ENCODE results near the gene MAPK8IP3.
"Not testable (repeated sequence)": the region's sequence is repeated elsewhere in the genome, so short reads cannot be mapped to it uniquely, and the experiment has no call there.

MAPK8IP3 gene

GRCh38 chr16:1787322-1788094, 81.5 kb downstream of the MAPK8IP3 start:
- DNase-seq (ENCODE audit: low read depth) = no peak

DNA sequence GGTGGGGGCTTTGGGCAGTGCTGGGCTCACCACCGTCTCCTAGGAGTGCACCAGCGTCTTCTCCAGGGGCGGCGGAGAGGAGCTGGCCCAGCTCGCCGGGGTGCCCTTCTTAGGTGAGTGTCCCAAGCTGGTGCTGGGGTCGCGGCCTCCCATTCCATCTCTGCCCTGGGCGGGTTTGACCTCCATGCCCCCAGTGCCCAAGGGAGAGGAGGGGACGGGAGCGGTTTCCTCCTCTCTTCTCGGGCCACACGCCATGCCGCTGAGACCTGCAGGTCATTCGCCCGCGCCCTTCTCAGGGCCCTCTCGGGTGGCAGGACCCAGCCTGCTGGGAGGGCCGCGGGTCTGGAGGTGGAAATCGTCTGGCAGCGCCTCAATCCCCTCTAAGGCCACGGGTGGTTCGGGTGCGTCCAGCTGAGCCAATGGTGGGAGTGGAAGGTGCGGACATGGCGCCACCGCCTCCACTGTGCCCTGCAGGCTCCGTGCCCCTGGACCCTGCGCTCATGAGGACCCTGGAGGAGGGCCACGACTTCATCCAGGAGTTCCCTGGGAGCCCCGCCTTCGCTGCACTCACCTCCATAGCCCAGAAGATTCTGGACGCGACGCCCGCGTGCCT, 82.2 kb downstream of the MAPK8IP3 start:
- no peak for DNase-seq (ENCODE audit: low read depth)

- no peak for DNase-seq (ENCODE audit: low read depth)
These were observed 82.7 kb downstream of the MAPK8IP3 start for GRCh38 chr16:1788708-1789100.

DNA sequence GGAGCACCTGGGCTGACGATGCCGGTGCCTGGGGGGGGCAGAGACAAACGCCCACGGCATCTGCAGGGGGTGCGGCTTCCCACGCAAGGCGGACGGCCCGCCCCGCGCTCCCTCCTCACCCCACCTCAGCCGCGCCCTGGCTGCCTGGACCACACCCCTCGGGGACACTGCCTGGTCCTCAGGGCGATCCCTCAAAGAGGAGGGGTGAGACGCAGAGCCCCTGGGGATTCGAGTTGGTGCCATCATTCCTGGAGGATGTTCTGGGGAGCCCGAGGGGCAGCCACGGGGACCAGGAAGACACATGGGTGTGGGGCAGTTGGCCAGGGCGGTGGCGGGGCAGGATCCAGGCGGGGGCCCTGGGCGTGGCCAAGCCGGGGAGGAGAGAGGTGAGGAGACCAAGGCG, 83.6 kb downstream of the MAPK8IP3 start:
- DNase-seq (ENCODE audit: low read depth) = no peak

- DNase-seq (ENCODE audit: low read depth) = no peak
These were observed 84.2 kb downstream of the MAPK8IP3 start for GRCh38 chr16:1790261-1790610.

- DNase-seq (ENCODE audit: low read depth) = no peak
These were observed 84.7 kb downstream of the MAPK8IP3 start for GRCh38 chr16:1790611-1791255.

DNA sequence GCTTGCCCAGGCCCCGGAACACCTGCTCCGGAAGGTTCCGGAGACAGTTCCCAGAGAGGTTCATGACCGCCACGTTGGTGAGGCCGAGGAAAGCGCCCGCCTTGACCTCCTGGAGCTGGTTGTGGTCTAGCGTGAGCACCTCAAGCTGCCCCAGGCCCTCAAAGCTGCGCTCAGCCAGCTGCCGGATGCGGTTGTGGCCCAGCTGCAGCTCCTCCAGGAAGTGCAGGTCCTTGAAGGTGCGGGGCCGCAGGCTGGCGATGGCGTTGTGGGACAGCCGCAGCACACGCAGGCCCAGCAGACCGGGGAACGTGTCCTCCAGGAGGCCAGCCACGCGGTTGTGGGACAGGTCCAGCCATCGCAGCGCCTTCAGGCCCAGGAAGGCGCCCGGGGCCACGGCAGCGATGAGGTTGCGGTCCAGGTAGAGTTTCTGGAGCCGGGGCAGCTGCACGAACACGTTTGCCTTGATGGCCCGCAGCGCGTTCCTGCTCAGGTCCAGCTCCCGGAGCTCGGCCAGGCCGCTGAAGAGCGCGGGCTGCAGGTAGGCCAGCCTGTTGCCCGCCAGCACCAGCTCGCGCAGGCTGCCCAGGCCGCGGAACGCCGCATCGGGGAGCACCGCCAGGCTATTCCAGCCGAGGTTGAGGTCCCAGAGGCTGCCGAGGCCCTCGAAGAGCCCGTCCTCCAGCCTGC, 85.4 kb downstream of the MAPK8IP3 start:
- no peak for DNase-seq (ENCODE audit: low read depth)

- DNase-seq (ENCODE audit: low read depth) = no peak
These were observed 86.2 kb downstream of the MAPK8IP3 start for GRCh38 chr16:1791943-1792812.

DNA sequence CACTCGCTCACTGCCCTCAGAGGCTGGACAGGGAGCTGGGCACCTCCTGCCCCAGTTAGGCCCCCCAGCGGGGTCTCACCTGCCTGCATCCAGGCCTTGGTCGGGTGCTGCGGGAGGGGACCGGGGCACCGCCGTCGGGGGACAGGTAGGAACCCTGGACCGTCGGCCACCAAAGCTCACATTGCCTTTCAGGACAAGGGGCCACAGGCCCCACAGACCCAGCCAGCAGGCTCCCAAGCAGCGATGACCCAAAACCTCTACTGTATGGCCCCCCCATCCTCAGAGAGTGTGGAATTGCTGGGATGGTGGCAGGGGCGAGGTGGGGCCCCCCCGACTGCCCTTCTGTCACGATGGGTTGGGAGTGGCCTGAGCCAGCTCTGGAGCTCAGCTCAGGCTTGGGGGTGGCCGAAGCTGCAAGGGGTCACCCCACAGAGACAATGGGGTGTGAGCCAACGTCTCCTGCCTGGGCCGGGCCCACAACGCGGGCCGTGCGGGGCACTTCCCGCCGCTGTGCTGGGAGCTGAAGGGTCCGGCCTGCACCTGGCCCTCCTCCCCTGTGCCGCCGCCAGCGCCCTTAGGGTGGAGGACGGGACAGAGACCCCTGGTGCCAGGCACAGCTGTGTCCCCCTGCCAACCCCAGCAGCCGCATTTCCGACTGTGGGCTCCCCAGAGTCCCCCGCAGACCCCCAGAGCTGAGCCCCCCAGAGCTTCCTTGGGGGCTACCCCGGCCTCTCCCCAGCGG, 87.0 kb downstream of the MAPK8IP3 start:
- no peak for DNase-seq (ENCODE audit: low read depth)

DNA sequence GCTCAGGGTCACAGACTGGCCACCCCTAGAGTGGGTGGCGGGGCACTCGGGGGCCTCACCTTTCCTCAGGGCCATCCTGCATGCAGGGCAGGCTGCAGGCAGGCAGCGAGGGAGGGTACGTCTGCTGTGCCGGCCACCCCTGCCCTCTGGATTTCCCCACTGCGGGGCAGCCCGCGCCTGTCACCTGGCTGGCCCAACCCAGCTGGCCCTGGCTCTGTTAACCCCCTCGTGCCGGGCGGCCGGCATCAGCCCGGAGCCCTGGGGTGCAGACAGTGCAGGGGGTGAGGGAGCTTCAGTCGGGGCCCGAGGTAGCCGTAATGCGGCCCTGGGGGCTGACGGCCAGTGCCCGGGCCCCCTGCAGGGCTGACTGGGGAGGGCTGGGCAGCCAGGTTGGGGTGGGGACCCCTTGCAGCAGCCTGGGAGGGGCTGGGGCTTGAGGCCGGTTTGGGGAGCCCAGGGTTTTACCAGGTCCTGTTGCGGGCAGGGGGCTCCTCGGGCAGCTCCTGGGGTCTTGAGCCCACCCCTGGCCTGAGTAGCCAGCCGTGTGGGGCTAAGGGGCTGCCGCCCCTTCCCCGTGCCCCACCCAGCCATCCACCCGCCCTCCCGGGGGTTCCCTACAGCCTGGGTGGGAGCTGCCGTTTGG, 87.7 kb downstream of the MAPK8IP3 start, which contains the start of gene IGFALS:
Gene IGFALS (minus strand): TSS at position 128 of the 643 bp plus-strand sequence. CDS start 53 bp downstream, at position 75.
- no peak for DNase-seq (ENCODE audit: low read depth)

- DNase-seq (ENCODE audit: low read depth) = no peak
These were observed 88.4 kb downstream of the MAPK8IP3 start for GRCh38 chr16:1794221-1794871.

DNA sequence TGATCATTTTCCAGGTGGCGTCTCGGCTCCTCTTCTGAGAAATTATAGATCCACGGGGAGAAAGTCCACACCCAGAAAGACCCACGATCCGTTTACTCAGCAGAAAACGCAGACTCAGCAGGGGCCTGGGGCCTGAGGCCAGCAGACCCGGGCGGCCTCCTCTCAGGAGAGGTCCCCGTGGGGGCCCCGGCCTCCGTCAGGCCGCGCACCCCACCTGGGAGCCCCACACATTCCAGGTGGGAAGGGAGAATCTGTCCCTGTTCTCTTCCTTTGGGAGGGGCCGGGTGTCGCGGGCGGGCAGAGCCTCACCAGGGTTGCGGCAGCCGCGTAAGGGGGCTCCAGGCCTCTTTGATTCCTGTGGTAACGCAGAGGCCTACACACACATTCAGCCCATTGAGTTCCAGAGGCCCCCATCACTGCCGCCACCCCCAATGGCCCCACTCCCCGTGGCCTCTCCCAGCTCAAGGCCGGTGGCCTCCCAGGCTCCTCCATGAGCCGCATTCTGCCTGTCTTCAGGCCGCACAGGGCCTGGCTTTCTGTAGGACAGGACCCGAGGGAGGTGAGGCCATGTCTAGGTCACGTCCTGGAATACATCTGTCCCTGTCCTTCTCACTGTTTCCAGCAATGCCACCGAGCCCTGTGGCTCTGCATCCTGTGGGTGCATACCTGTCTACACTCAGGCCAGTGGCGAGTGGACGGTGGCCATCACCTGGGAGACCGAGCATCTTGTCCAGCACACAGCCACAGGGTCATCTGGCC, 89.1 kb downstream of the MAPK8IP3 start:
- no peak for DNase-seq (ENCODE audit: low read depth)

GRCh38 chr16:1799263-1799662, 93.3 kb downstream of the MAPK8IP3 start:
- DNase-seq (ENCODE audit: low read depth) = not testable (repeated sequence)

DNA sequence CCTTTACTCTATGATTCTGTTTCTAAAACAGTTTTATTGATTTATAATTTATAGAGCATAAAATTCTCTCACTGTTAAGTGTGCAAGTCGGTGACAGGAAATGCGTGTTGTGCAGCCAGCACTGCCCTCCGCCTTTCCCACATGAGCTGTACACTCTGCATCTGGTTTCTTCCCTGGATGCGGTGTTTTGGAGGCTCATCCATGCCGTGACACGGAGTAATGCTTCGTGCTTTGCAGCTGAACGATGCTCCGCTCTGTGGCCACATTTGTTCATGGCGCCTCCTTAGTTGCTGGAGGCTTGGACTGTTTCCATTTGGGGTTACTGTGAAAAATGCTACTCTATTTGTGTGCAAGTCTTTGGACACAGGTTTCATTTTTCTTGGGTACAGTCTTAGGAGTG, 94.7 kb downstream of the MAPK8IP3 start:
- DNase-seq (ENCODE audit: low read depth) = no peak

GRCh38 chr16:1807626-1808025, 101.6 kb downstream of the MAPK8IP3 start:
- no peak for DNase-seq (ENCODE audit: low read depth)

GRCh38 chr16:1808691-1809090, 102.7 kb downstream of the MAPK8IP3 start:
- no peak for DNase-seq (ENCODE audit: low read depth)

DNA sequence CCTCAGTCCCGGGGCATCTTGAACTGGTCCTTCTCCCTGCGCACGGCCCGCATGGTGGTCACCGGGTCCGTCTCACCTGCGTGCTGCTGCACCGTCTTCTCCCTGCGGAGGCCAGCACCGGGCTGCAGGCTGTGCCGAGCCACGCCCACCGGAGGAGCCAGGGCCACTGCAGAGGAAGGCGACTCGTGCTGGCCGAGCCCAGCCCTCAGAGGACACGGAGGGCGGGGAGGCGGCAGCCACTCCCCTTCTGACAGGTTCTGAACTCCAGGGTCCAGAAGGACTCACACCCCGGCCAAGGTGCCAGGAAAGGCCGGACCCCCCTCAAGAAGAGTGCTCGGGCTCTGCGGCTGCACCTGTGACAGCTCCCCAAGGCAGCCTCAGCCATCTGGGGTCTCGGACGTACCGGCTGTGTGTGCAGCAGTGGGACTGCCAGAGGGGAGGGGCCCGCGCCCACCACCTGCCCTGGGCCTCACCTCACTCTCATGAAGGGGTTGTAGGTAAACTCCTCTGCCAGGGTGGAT, 103.3 kb downstream of the MAPK8IP3 start:
- DNase-seq (ENCODE audit: low read depth) = no peak

DNA sequence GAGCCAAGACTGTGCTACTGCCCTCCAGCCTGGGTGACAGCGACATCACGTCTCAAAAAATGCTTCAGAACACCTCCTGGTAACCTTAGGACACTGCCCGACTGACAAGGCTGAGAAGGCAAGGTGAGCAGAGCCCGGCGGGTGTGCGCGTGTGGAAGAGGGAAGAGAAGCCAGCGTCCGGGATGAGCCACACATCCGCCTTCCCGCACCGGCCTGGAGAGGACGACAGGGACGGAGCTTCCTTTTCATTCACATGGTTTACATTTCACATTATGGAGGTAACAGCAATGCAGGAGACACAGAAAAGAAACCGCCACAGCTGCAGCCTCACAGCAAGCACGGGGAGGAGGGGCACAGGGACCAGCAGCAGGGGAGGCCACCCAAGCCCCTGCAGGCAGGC, 104.1 kb downstream of the MAPK8IP3 start:
- no peak for DNase-seq (ENCODE audit: low read depth)

DNA sequence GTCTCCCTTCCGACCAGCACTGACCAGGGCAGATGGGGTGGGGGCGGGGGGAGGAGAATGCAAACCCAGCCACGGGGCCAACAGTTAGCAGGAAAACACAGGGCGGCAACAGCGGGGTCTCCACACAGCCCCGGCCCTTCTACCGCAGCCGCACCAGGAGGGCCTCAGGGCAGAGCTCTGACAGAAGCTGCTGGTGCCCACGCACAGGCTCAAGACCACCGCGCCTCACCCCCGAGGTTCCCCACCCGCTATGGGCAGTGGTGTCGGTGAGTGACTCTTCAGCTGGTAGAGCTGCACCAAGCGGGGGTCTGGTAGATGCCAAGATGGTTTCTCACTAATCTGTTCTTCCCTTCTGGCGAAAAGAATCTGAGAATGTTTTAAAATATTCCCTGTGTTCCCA, 104.5 kb downstream of the MAPK8IP3 start:
- DNase-seq (ENCODE audit: low read depth) = no peak
